Colonic mucosa (tissue), 4 donors: ENCODE results near the gene BCL11B. TPM values are rescaled to one million over a fixed set of nuclear protein-coding genes. Genes with fewer than 3 reads are reported as not detected.

Source experiments
- DNase-seq: peaks from one replicate; pipeline ENCODE4 v3.0.0-alpha.2; 2020
- H3K27ac ChIP-seq: fragments of 200-600 bp; one replicate; pipeline ENCODE4 v1.8.0; 2021
- H3K27me3 ChIP-seq: fragments of 200-600 bp; one replicate; pipeline ENCODE4 v1.8.0; 2021
- H3K36me3 ChIP-seq: fragments of 200-600 bp; one replicate; pipeline ENCODE4 v1.8.0; 2021
- H3K4me1 ChIP-seq: fragments of 200-600 bp; one replicate; pipeline ENCODE4 v1.8.0; 2021; ENCODE audit warnings: mild to moderate bottlenecking
- H3K4me3 ChIP-seq: fragments of 200-600 bp; one replicate; pipeline ENCODE4 v1.8.0; 2021
- H3K9ac ChIP-seq, 2 donors: one replicate each; pipeline ENCODE4 v1.7.0; 2013; ENCODE audit warnings: control low read depth in 2 of 2, low read depth in 2 of 2, low read length in 2 of 2
- H3K9me3 ChIP-seq: fragments of 200-600 bp; one replicate; pipeline ENCODE4 v1.8.0; 2021
- CTCF ChIP-seq: fragments of 200-600 bp; IDR thresholded peaks from one replicate; pipeline ENCODE4 v1.8.0; 2022; ENCODE audit warnings: antibody characterized with exemption, mild to moderate bottlenecking
- intact Hi-C: fragments of 100-400 bp; cut with DNase I; formaldehyde crosslinking; loops from one replicate; pipeline ENCODE4 v1.14.1; 2022
- total RNA-seq, 2 donors: library from RNA; stranded (reverse); fragmentation: NEBNext Ultra II Directional in 1 of 2; extraction: Animal tissue kit (Norgen Biotek cat#: 25700) in 1 of 2; gene quantifications; one replicate each; pipeline ENCODE4 v1.2.1, GENCODE V29; 2021
- donor health status: healthy.
- donor health status: DM: no; HTN: no; CAD: no.
- donor health status: DM: no; HTN: no; CAD: no.

BCL11B gene
- total RNA-seq, 2 donors from 2014 or later = 5.6 to 10.4 TPM

- intact Hi-C loops = no loop called here
- H3K4me3 ChIP-seq = no peak overlapping the region
- DNase-seq = no peak
- H3K9me3 ChIP-seq = no peaks in the 10 kb centered on the region
- H3K4me1 ChIP-seq = no peaks in the 10 kb centered on the region
- no peaks in the 10 kb centered on the region for H3K36me3 ChIP-seq
- H3K9ac ChIP-seq = no peak overlapping the region
- H3K27me3 ChIP-seq = no peaks in the 10 kb centered on the region
- no peak for TF ChIP-seq CTCF
- H3K27ac ChIP-seq = no peak overlapping the region
Measured at GRCh38 chr14:99252940-99253868, 18.8 kb downstream of the BCL11B start.

GRCh38 chr14:99252443-99252939 lies 19.5 kb downstream of the BCL11B start:
- Histone ChIP-seq H3K36me3 (no peaks in the 10 kb centered on the region), H3K4me1 (no peaks in the 10 kb centered on the region), H3K4me3 (no peak overlapping the region), H3K27me3 (no peaks in the 10 kb centered on the region), H3K27ac (no peak overlapping the region), H3K9ac (no peak overlapping the region), H3K9me3 (no peaks in the 10 kb centered on the region)
- intact Hi-C loops = no loop called here
- no peak for TF ChIP-seq CTCF
- no peak for DNase-seq

GRCh38 chr14:99251721-99252120 lies 20.3 kb downstream of the BCL11B start:
- Histone ChIP-seq H3K4me1 (no peaks in the 10 kb centered on the region), H3K36me3 (no peaks in the 10 kb centered on the region), H3K27ac (no peak overlapping the region), H3K27me3 (peaks cover 2% of the 10 kb centered on the region), H3K9ac (no peak overlapping the region), H3K4me3 (no peak overlapping the region), H3K9me3 (no peaks in the 10 kb centered on the region)
- TF ChIP-seq CTCF = no peak
- DNase-seq = no peak
- intact Hi-C loops = no loop called here

- Histone ChIP-seq H3K4me1 (no peaks in the 10 kb centered on the region), H3K9me3 (no peaks in the 10 kb centered on the region), H3K36me3 (no peaks in the 10 kb centered on the region), H3K27ac (no peak overlapping the region), H3K27me3 (peaks cover 9% of the 10 kb centered on the region), H3K4me3 (no peak overlapping the region), H3K9ac (no peak overlapping the region)
- intact Hi-C loops = no loop called here
- no peak for TF ChIP-seq CTCF
- DNase-seq = no peak
Measured at GRCh38 chr14:99250636-99251208, 21.3 kb downstream of the BCL11B start.

- no peak for TF ChIP-seq CTCF
- intact Hi-C loops = no loop called here
- Histone ChIP-seq H3K27ac (no peak overlapping the region), H3K27me3 (peaks cover 9% of the 10 kb centered on the region), H3K36me3 (no peaks in the 10 kb centered on the region), H3K9me3 (no peaks in the 10 kb centered on the region), H3K4me3 (no peak overlapping the region), H3K9ac (no peak overlapping the region), H3K4me1 (no peaks in the 10 kb centered on the region)
- no peak for DNase-seq
Measured at GRCh38 chr14:99249389-99249788, 22.6 kb downstream of the BCL11B start.
